GM18909 (cell line): ENCODE results near the gene SMCO1.
"Not testable (repeated sequence)": the region's sequence is repeated elsewhere in the genome, so short reads cannot be mapped to it uniquely, and the experiment has no call there.

Experiments used
- ATAC-seq: cut with Tn5 transposase; IDR thresholded peaks from one replicate; pipeline ENCODE4 v1.9.1; 2021; ENCODE audit warnings: mild to moderate bottlenecking; ENCODE audit not compliant: unreplicated experiment, poor library complexity

SMCO1 gene

GRCh38 chr3:196498297-196498696, 16.8 kb downstream of the SMCO1 start:
- ATAC-seq, result no peak

GRCh38 chr3:196496183-196496582, 19.0 kb downstream of the SMCO1 start:
- no peak for ATAC-seq

GRCh38 chr3:196493292-196493691, 21.9 kb downstream of the SMCO1 start:
- ATAC-seq, result no peak

GRCh38 chr3:196492080-196492479, 23.1 kb downstream of the SMCO1 start:
- ATAC-seq, result no peak

GRCh38 chr3:196489747-196490146, 25.4 kb downstream of the SMCO1 start:
- no peak for ATAC-seq

GRCh38 chr3:196486263-196486662, 28.9 kb downstream of the SMCO1 start:
- no peak for ATAC-seq

- no peak for ATAC-seq
Observed at GRCh38 chr3:196477678-196478077, 37.5 kb downstream of the SMCO1 start.

- no peak for ATAC-seq
Observed at GRCh38 chr3:196472286-196472685, 42.9 kb downstream of the SMCO1 start.

GRCh38 chr3:196471551-196471950, 43.6 kb downstream of the SMCO1 start:
- ATAC-seq, result no peak

- ATAC-seq, result not testable (repeated sequence)
Observed at GRCh38 chr3:196470182-196470581, 45.0 kb downstream of the SMCO1 start.

GRCh38 chr3:196463804-196464203, 51.3 kb downstream of the SMCO1 start:
- ATAC-seq, result no peak

- ATAC-seq, result no peak
Observed at GRCh38 chr3:196463478-196463756, 51.7 kb downstream of the SMCO1 start.

- not testable (repeated sequence) for ATAC-seq
Observed at GRCh38 chr3:196462680-196463477, 52.3 kb downstream of the SMCO1 start.

- ATAC-seq, result no peak
Observed at GRCh38 chr3:196458063-196458462, 57.1 kb downstream of the SMCO1 start.

GRCh38 chr3:196457470-196457869, 57.7 kb downstream of the SMCO1 start:
- not testable (repeated sequence) for ATAC-seq
